Kidney (tissue), 14 donors: Measurements from ENCODE around the gene TIPARP. TPM values are rescaled to one million over a fixed set of nuclear protein-coding genes. Genes with fewer than 3 reads are reported as not detected.

Experiments used
- DNase-seq, 5 donors: peaks; one replicate each; pipeline ENCODE4 v3.0.0-alpha.2; 2013 to 2020
- FAIRE-seq: peaks from 2 replicates; lab custom pipeline; 2012; peaks lifted over from hg19 to GRCh38; lab: Jason Lieb, UNC
- H3K27ac ChIP-seq, 2 donors: one replicate each; pipeline ENCODE4 v1.7.0; 2013; ENCODE audit warnings: low read depth in 2 of 2, low read length in 2 of 2, inconsistent platforms in 1 of 2
- H3K27me3 ChIP-seq: one replicate; pipeline ENCODE4 v1.7.1; 2013; ENCODE audit warnings: low read length, inconsistent platforms; ENCODE audit not compliant: control insufficient read depth, insufficient read depth
- H3K36me3 ChIP-seq, 3 donors: one replicate each; pipeline versions ENCODE4 v1.7.0 to v1.7.1; 2013; ENCODE audit warnings: low read length in 3 of 3, control low read depth in 1 of 3, inconsistent platforms in 1 of 3; ENCODE audit not compliant: insufficient read depth in 3 of 3, control insufficient read depth in 2 of 3
- H3K4me1 ChIP-seq, 3 donors: one replicate each; pipeline versions ENCODE4 v1.7.0 to v1.7.1; 2013; ENCODE audit warnings: low read length in 3 of 3, inconsistent platforms in 1 of 3, low read depth in 1 of 3; ENCODE audit not compliant: control insufficient read depth in 2 of 3, insufficient read depth in 2 of 3
- H3K4me3 ChIP-seq, 3 donors: one replicate each; pipeline versions ENCODE4 v1.7.0 to v1.8.1; 2013; ENCODE audit warnings: low read length in 3 of 3, control low read depth in 1 of 3, inconsistent platforms in 1 of 3
- H3K9ac ChIP-seq, 3 donors: one replicate each; pipeline versions ENCODE4 v1.7.0 to v1.7.1; 2013; ENCODE audit warnings: low read length in 3 of 3, control low read depth in 1 of 3, inconsistent platforms in 1 of 3
- H3K9me3 ChIP-seq, 3 donors: one replicate each; pipeline versions ENCODE4 v1.7.0 to v1.7.1; 2013; ENCODE audit warnings: low read length in 3 of 3, control low read depth in 1 of 3, inconsistent platforms in 1 of 3; ENCODE audit not compliant: control insufficient read depth in 2 of 3, insufficient read depth in 1 of 3
- intact Hi-C: fragments of 100-400 bp; cut with DNase I; formaldehyde crosslinking; loops from one replicate; pipeline ENCODE4 v1.11.1; 2022
- polyA plus RNA-seq: library from polyadenylated mRNA; stranded (reverse); fragments of 350-450 nt; fragmentation: Illumina TruSeq; extraction: RNeasy Lipid Tissue Mini Kit (QIAGEN cat#74804); gene quantifications from one replicate; pipeline ENCODE4 v1.2.3, GENCODE V29; 2014; ENCODE audit warnings: low read depth, low replicate concordance; ENCODE audit not compliant: insufficient read depth
- total RNA-seq: library from RNA; stranded (reverse); fragmentation: NEBNext Ultra II Directional; extraction: Animal tissue kit (Norgen Biotek cat#: 25700); gene quantifications from one replicate; pipeline ENCODE4 v1.2.1, GENCODE V29; 2021
- TF ChIP-seq, protein P1 (sequence below): IDR thresholded peaks from 3 replicates; pipeline ENCODE4 v1.5.1; 2012; ENCODE audit warnings: mild to moderate bottlenecking, moderate library complexity, borderline replicate concordance; ENCODE audit not compliant: insufficient read depth; ENCODE audit errors: extremely low read depth
- donor health status: control.
- donor health status: control.
- donor health status: control.
- donor health status: control.
- donor health status: control.
- donor health status: DM: yes; HTN: yes; CAD: no.
- donor health status: Normal renal cell carcinoma (clear cell type).

The TIPARP gene
- total and polyA plus RNA-seq, 2 donors from 2014 or later: 9.5 to 21.8 TPM

DNA sequence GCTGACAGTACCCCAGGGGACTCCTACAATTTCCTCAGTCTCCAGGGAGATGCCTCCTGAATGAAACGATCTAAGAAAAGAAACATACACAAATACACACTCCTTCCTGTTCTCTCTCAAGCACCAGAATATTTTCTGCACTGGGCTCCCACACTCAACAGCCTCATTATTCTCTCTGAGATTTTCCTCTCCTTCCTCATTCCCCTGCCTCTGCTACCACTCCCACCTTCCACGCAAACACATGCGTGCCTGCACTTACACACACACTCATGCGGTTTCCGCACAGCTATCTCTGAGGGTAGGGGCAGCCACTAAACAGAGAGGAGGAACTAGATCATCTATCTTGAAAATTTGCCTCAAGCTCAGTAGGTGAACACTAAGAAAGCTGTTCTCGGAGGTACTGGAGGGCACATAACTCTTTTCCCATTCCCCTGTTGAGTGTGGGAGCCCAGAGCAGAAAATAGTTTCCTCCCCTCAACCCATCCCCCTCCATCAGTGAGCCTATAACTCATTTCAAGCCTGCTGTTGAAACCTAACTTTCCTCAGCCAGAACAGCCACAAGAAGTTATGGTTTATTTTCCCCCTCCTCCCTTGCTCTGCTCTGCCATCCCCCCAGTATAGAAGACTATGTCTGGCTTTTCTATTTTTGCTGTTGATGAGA is 30.5 kb upstream of the TIPARP start:
- Histone ChIP-seq H3K27ac (no peak overlapping the region), H3K9me3 (no peaks in the 10 kb centered on the region), H3K36me3 (no peaks in the 10 kb centered on the region), H3K4me3 (peak overlapping the region in 2 of 3 donors; percentile 23 to 40), H3K27me3 (no peaks in the 10 kb centered on the region), H3K4me1 (peaks cover 0 to 3% (median 0%) of the 10 kb centered on the region in 3 donors), H3K9ac (peak overlapping the region in 1 of 3 donors; percentile 29)
- intact Hi-C loops: no loop called here
- no peak for FAIRE-seq
- peak in 4 of 5 donors; percentile 58 to 84 (median 73) for DNase-seq
- TF ChIP-seq, protein P1, sequence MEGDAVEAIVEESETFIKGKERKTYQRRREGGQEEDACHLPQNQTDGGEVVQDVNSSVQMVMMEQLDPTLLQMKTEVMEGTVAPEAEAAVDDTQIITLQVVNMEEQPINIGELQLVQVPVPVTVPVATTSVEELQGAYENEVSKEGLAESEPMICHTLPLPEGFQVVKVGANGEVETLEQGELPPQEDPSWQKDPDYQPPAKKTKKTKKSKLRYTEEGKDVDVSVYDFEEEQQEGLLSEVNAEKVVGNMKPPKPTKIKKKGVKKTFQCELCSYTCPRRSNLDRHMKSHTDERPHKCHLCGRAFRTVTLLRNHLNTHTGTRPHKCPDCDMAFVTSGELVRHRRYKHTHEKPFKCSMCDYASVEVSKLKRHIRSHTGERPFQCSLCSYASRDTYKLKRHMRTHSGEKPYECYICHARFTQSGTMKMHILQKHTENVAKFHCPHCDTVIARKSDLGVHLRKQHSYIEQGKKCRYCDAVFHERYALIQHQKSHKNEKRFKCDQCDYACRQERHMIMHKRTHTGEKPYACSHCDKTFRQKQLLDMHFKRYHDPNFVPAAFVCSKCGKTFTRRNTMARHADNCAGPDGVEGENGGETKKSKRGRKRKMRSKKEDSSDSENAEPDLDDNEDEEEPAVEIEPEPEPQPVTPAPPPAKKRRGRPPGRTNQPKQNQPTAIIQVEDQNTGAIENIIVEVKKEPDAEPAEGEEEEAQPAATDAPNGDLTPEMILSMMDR: no peak

DNA sequence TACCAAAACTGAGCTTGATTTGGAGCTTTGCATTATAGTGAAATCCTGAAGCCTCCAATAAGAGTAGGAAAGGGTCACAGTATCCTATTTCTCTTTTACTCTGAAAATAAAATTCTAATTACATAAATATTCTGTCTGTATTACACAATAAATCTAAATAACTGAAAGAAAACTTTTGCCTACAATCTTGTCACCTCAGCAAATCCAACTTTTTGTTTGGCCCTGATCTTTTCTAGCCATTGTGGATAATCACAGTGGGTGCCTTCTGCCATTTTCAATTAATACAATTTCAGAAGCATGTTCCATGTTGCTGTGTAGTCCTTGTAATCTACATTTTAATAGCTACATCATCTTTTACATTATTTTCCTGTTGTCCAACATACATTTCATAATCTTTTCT is 29.4 kb upstream of the TIPARP start:
- Histone ChIP-seq H3K36me3 (no peaks in the 10 kb centered on the region), H3K9ac (no peak overlapping the region), H3K27me3 (no peaks in the 10 kb centered on the region), H3K27ac (no peak overlapping the region), H3K9me3 (no peaks in the 10 kb centered on the region), H3K4me3 (no peak overlapping the region), H3K4me1 (peaks cover 0 to 3% (median 0%) of the 10 kb centered on the region in 3 donors)
- no peak for FAIRE-seq
- DNase-seq: no peak
- intact Hi-C loops: no loop called here
- TF ChIP-seq, protein P1: no peak

DNA sequence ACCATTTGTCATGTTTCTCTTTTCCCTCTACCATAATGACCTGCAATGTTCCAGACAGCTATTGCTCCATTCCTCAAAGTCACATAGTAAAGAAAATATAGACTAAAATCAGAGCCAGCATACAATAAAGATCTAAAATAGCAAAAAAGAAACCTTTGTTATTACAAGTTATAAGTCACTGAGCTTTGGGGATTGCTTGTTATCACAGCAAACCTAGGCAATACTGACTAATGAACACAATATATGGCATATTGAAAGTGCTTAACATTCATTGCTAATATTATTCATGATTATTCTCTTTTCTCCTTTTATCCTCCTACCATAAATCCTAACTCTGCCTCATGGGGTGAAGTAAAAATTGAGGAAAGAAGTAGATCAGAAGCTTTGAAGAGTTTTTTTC is 27.4 kb upstream of the TIPARP start:
- DNase-seq: no peak
- H3K36me3 ChIP-seq: no peaks in the 10 kb centered on the region
- H3K27ac ChIP-seq: no peak overlapping the region
- intact Hi-C loops: no loop called here
- no peak overlapping the region for H3K4me3 ChIP-seq
- H3K9ac ChIP-seq: no peak overlapping the region
- no peaks in the 10 kb centered on the region for H3K27me3 ChIP-seq
- TF ChIP-seq, protein P1: no peak
- FAIRE-seq: no peak
- peaks cover 0 to 3% (median 0%) of the 10 kb centered on the region in 3 donors for H3K4me1 ChIP-seq
- H3K9me3 ChIP-seq: no peaks in the 10 kb centered on the region
